CD4-positive, alpha-beta T cell (primary cell): Measurements from ENCODE around the gene CD38. TPM values are rescaled to one million over a fixed set of nuclear protein-coding genes. Genes with fewer than 3 reads are reported as not detected.
A peak's percentile ranks its signal among the peaks of the same experiment; 100 is the strongest.

Source experiments
- ATAC-seq: fragments of 200-7000 bp; cut with Tn5 transposase; one replicate; pipeline ENCODE4 v1.10.0; 2022; ENCODE audit warnings: mild to moderate bottlenecking; ENCODE audit not compliant: poor library complexity
- CTCF ChIA-PET: fragments of 350-600 bp; sonication (Branson Sonifier 250); formaldehyde crosslinking; loops from one replicate; lab custom pipeline; 2021; ENCODE audit warnings: antibody characterized with exemption, inconsistent platforms; lab: Charles Lee
- POLR2A ChIA-PET: fragments of 350-600 bp; sonication (Branson Sonifier 250); formaldehyde crosslinking; loops from one replicate; lab custom pipeline; 2021; ENCODE audit warnings: antibody characterized with exemption, inconsistent platforms; lab: Charles Lee
- DNase-seq, 14 experiments: peaks; one replicate each; pipeline ENCODE4 v3.0.0-alpha.2; 2013 to 2020; ENCODE audit warnings: mixed read lengths in 2 of 14
- H3K27ac ChIP-seq, 2 donors: one replicate each; pipeline versions ENCODE4 v1.5.1 to v1.7.0; 2013; ENCODE audit warnings: low read length in 2 of 2, low read depth in 1 of 2, mild to moderate bottlenecking in 1 of 2
- H3K27me3 ChIP-seq, 2 experiments: 1 replicate in 1 of 2; 2 replicates in 1 of 2; pipeline versions ENCODE4 v1.6.1 to v1.7.0; 2013; ENCODE audit warnings: low read length in 2 of 2, control low read depth in 1 of 2, mild to moderate bottlenecking in 1 of 2, moderate library complexity in 1 of 2; ENCODE audit not compliant: insufficient read depth in 2 of 2, control insufficient read depth in 1 of 2
- H3K36me3 ChIP-seq: one replicate; pipeline ENCODE4 v1.6.1; 2013; ENCODE audit warnings: low read length, control low read depth; ENCODE audit not compliant: insufficient read depth
- H3K4me1 ChIP-seq: one replicate; pipeline ENCODE4 v1.6.1; 2013; ENCODE audit warnings: low read length, control low read depth; ENCODE audit not compliant: insufficient read depth
- H3K4me3 ChIP-seq: one replicate; pipeline ENCODE4 v1.5.1; 2013; ENCODE audit warnings: mild to moderate bottlenecking, low read length, moderate library complexity
- H3K9me3 ChIP-seq, 2 experiments: 1 replicate in 1 of 2; 2 replicates in 1 of 2; pipeline versions ENCODE4 v1.6.1 to v1.7.0; 2013; ENCODE audit warnings: low read length in 2 of 2, mild to moderate bottlenecking in 2 of 2, control low read depth in 1 of 2, moderate library complexity in 1 of 2; ENCODE audit not compliant: control insufficient read depth in 1 of 2, insufficient read depth in 1 of 2
- H3K27ac Mint-ChIP-seq: one replicate; pipeline ENCODE4 v1.8.0; 2020; ENCODE audit warnings: mixed read lengths
- H3K27me3 Mint-ChIP-seq: one replicate; pipeline ENCODE4 v1.8.0; 2021; ENCODE audit warnings: mixed read lengths
- H3K36me3 Mint-ChIP-seq: one replicate; pipeline ENCODE4 v1.8.0; 2021; ENCODE audit warnings: low read depth, mixed read lengths
- H3K4me1 Mint-ChIP-seq: one replicate; pipeline ENCODE4 v1.8.0; 2021; ENCODE audit warnings: low read depth, mixed read lengths
- H3K4me3 Mint-ChIP-seq: one replicate; pipeline ENCODE4 v1.8.0; 2020; ENCODE audit warnings: mild to moderate bottlenecking, mixed read lengths
- H3K9me3 Mint-ChIP-seq: one replicate; pipeline ENCODE4 v1.8.0; 2020; ENCODE audit warnings: mixed read lengths
- intact Hi-C, 2 experiments: fragments of 100-400 bp; cut with DNase I in 1 of 2; cut with micrococcal nuclease in 1 of 2; formaldehyde crosslinking; loops; one replicate each; pipeline versions ENCODE4 v1.15.1 to v1.9.0; 2023 to 2025; cut with DNase I, micrococcal nuclease
- total RNA-seq, 174 experiments: library from RNA in 2 of 174; stranded (reverse) in 2 of 174; gene quantifications; one replicate each; pipeline ENCODE4 v1.2.3 and lab custom pipeline; 2021 to 2026
- TF ChIP-seq, protein P1 (sequence below): fragments of 200-600 bp; IDR thresholded peaks from one replicate; pipeline ENCODE4 v1.8.0; 2022; ENCODE audit warnings: antibody characterized with exemption, mild to moderate bottlenecking

Gene CD38
- total RNA-seq, 2 experiments from 2014 or later: 9.6 to 9.9 TPM

DNA sequence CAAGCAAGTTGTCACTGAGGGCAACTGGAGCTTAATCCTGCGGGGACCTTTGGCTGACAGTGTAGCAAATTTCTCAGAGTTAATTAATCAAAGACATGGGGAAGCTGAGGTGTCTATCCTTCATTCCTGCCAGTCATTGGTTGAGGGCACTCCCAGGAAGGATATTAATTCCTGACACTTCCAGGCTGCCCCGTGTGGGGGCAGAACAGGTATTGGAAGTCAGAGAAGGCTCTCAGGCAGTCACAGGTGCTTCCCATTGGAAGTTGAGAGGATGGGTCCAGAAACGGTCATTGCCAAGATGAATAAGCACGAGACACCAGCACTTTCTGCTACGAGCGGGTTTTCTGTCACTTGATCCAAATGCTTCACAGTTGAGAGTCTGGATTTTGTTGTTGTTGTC is 29.1 kb upstream of the CD38 start:
- Histone ChIP-seq H3K36me3 (no peaks in the 10 kb centered on the region), H3K4me1 (peaks cover 5% of the 10 kb centered on the region), H3K9me3 (no peaks in the 10 kb centered on the region), H3K27ac (no peak overlapping the region), H3K27me3 (no peaks in the 10 kb centered on the region), H3K4me3 (no peak overlapping the region)
- Mint-ChIP-seq H3K27ac (no peak overlapping the region), H3K4me1 (peaks cover 16% of the 10 kb centered on the region), H3K27me3 (no peaks in the 10 kb centered on the region), H3K4me3 (no peak overlapping the region), H3K36me3 (no peaks in the 10 kb centered on the region), H3K9me3 (peaks cover 4% of the 10 kb centered on the region)
- POLR2A ChIA-PET: no interaction called here
- ATAC-seq (no peak), DNase-seq (no peak)
- intact Hi-C loops: no loop called here
- CTCF ChIA-PET: interaction anchor here (0.7 kb wide), 1 partner anchor 73 kb away, joined by 4 read pairs; no protein-coding TSS in a partner anchor
- TF ChIP-seq, protein P1, sequence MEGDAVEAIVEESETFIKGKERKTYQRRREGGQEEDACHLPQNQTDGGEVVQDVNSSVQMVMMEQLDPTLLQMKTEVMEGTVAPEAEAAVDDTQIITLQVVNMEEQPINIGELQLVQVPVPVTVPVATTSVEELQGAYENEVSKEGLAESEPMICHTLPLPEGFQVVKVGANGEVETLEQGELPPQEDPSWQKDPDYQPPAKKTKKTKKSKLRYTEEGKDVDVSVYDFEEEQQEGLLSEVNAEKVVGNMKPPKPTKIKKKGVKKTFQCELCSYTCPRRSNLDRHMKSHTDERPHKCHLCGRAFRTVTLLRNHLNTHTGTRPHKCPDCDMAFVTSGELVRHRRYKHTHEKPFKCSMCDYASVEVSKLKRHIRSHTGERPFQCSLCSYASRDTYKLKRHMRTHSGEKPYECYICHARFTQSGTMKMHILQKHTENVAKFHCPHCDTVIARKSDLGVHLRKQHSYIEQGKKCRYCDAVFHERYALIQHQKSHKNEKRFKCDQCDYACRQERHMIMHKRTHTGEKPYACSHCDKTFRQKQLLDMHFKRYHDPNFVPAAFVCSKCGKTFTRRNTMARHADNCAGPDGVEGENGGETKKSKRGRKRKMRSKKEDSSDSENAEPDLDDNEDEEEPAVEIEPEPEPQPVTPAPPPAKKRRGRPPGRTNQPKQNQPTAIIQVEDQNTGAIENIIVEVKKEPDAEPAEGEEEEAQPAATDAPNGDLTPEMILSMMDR: no peak

DNA sequence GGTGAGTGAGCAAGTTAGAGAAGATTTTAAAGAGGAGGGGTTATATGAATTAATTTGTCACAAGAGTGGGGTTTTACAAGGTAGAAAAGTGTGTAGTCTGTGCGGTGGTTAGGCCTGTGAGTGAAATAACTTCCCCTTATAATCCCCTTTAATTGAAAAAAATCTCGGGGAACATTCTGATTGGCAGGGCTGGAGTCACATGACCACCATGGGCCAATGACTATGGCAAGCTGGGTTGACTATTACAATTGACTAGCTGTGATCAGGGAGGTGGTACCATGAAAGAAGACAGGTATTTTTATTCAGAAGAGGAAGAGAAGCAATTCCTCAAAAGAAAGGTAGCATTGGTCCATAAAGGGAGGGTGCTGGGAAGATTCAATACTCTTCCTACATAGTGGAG is 27.0 kb upstream of the CD38 start:
- Mint-ChIP-seq H3K4me3 (no peak overlapping the region), H3K9me3 (peaks cover 3% of the 10 kb centered on the region), H3K27ac (no peak overlapping the region), H3K4me1 (peaks cover 38% of the 10 kb centered on the region), H3K36me3 (no peaks in the 10 kb centered on the region), H3K27me3 (no peaks in the 10 kb centered on the region)
- ChIA-PET POLR2A (no interaction called here), CTCF (interaction anchor here (1.2 to 1.5 kb wide), 2 partner anchors 11 to 55 kb away, joined by 3 read pairs; no protein-coding TSS in a partner anchor)
- H3K4me3 ChIP-seq: no peak overlapping the region
- H3K9me3 ChIP-seq: no peaks in the 10 kb centered on the region
- H3K27me3 ChIP-seq: no peaks in the 10 kb centered on the region
- DNase-seq (no peak), ATAC-seq (no peak)
- TF ChIP-seq, protein P1: no peak
- H3K4me1 ChIP-seq: peaks cover 21% of the 10 kb centered on the region
- H3K27ac ChIP-seq: no peak overlapping the region
- H3K36me3 ChIP-seq: no peaks in the 10 kb centered on the region
- intact Hi-C loops: loop anchor here in 1 of 2 experiments (10.0 kb wide), 2 partner anchors 54 to 96 kb away; partner anchors contain the start of gene FBXL5

DNA sequence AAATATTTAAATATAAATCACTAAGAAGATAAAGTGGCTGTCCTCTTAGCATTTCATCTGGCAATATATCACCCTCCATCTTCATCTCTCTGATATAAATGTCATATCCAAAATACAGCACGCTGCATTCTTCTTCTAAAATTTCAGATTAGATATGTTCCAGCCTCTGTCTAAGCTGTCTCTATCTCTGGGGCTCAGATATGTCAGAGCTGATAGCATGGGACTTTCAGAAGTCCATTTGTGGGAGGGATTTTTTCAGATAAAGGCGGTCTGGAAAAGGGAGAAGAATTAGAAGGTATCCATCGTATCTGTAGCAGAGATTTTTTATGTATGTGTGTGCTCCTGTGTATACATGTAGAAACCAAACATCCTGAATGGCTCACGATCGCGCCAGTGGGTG is 25.0 kb upstream of the CD38 start:
- CTCF ChIA-PET: no interaction called here
- Mint-ChIP-seq H3K27me3 (no peaks in the 10 kb centered on the region), H3K36me3 (no peaks in the 10 kb centered on the region), H3K9me3 (no peaks in the 10 kb centered on the region), H3K4me3 (no peak overlapping the region), H3K4me1 (peaks cover 50% of the 10 kb centered on the region), H3K27ac (peak overlapping the region; percentile 86)
- Histone ChIP-seq H3K9me3 (no peaks in the 10 kb centered on the region), H3K36me3 (no peaks in the 10 kb centered on the region), H3K4me1 (peaks cover 36% of the 10 kb centered on the region), H3K27ac (no peak overlapping the region), H3K4me3 (no peak overlapping the region), H3K27me3 (no peaks in the 10 kb centered on the region)
- TF ChIP-seq, protein P1: no peak
- ATAC-seq (no peak), DNase-seq (no peak)
- intact Hi-C loops: loop anchor here in 1 of 2 experiments (10.0 kb wide), 2 partner anchors 52 to 98 kb away; partner anchors contain the start of gene FBXL5
- POLR2A ChIA-PET: no interaction called here
